Measurements from ENCODE around the gene GRID2.

The GRID2 gene

DNA sequence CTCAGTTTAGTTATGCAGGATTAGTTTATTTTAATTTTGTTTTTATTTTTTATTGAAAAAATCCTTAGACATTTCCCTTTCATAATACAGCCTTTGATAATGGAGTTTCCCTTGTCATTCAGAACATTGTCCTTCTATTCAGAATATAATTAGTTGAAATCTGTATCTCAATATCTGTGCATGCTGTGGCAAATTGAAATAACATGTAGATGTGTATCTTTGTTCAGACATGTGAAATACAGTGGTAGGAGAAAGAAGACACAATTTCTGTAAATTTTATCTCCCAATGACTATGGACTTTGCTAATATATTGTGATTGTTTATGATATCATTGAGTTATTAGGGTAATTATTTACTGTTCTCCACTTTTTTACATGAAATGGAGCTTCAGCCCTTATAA, 353.9 kb downstream of the GRID2 start:
- TF ChIP-seq, protein P1, sequence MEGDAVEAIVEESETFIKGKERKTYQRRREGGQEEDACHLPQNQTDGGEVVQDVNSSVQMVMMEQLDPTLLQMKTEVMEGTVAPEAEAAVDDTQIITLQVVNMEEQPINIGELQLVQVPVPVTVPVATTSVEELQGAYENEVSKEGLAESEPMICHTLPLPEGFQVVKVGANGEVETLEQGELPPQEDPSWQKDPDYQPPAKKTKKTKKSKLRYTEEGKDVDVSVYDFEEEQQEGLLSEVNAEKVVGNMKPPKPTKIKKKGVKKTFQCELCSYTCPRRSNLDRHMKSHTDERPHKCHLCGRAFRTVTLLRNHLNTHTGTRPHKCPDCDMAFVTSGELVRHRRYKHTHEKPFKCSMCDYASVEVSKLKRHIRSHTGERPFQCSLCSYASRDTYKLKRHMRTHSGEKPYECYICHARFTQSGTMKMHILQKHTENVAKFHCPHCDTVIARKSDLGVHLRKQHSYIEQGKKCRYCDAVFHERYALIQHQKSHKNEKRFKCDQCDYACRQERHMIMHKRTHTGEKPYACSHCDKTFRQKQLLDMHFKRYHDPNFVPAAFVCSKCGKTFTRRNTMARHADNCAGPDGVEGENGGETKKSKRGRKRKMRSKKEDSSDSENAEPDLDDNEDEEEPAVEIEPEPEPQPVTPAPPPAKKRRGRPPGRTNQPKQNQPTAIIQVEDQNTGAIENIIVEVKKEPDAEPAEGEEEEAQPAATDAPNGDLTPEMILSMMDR (conservative IDR thresholded peaks at IDR 0.05; ENCODE audit: low read depth, low read length), result no peak
- no peak overlapping the region for H3K4me3 ChIP-seq (ENCODE audit: low read length)
- DNase-seq (ENCODE audit: low read depth), result no peak

GRCh38 chr4:92658318-92658717, 354.6 kb downstream of the GRID2 start:
- DNase-seq (ENCODE audit: low read depth), result no peak
- TF ChIP-seq, protein P1 (conservative IDR thresholded peaks at IDR 0.05; ENCODE audit: low read depth, low read length), result no peak
- H3K4me3 ChIP-seq (ENCODE audit: low read length), result no peak overlapping the region

- H3K4me3 ChIP-seq (ENCODE audit: low read length), result no peak overlapping the region
- TF ChIP-seq, protein P1 (conservative IDR thresholded peaks at IDR 0.05; ENCODE audit: low read depth, low read length), result no peak
- no peak for DNase-seq (ENCODE audit: low read depth)
These were observed 374.0 kb downstream of the GRID2 start for GRCh38 chr4:92677805-92678204.

- no peak for DNase-seq (ENCODE audit: low read depth)
- TF ChIP-seq, protein P1 (conservative IDR thresholded peaks at IDR 0.05; ENCODE audit: low read depth, low read length), result no peak
- no peak overlapping the region for H3K4me3 ChIP-seq (ENCODE audit: low read length)
These were observed 374.5 kb downstream of the GRID2 start for GRCh38 chr4:92678292-92678691.

DNA sequence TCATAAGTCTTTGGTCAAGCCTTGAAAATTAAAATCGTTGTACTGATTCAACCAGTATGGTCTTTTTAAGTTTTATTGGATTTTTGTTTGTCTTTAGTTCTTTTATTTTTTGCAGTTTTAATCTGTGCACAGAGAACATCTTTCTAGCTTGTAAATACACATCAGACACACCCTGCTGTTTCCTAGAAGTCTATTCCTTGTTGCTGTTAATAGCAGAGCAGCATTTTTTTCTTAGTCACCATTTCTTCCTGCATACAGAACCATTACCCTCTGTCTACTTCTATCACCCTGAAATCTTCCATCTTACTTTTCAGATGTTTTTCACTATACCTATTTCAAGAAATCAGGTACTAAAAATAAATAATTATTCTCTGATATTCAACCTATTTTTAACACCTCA, 375.4 kb downstream of the GRID2 start:
- TF ChIP-seq, protein P1 (conservative IDR thresholded peaks at IDR 0.05; ENCODE audit: low read depth, low read length), result no peak
- DNase-seq (ENCODE audit: low read depth), result no peak
- H3K4me3 ChIP-seq (ENCODE audit: low read length), result no peak overlapping the region

DNA sequence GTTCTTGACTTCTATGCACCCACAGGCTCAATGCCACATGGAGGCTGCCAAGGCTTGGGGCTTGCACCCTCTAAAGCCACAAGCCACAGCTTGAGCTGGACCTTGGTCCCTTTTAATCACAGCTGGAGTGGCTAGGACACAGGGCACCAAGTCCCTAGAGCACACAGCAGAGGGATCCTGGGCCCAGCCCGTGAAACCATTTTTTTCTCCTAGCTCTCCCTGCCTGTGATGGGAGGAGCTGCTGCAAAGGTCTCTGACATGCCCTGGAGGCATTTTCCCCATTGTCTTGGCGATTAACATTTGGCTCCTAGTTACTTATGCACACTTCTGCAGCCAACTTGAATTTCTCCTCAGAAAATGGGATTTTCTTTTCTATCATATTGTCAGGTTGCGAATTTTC, 410.9 kb downstream of the GRID2 start:
- TF ChIP-seq, protein P1 (conservative IDR thresholded peaks at IDR 0.05; ENCODE audit: low read depth, low read length), result no peak
- no peak overlapping the region for H3K4me3 ChIP-seq (ENCODE audit: low read length)
- no peak for DNase-seq (ENCODE audit: low read depth)

GRCh38 chr4:92733231-92733630, 429.5 kb downstream of the GRID2 start:
- no peak overlapping the region for H3K4me3 ChIP-seq (ENCODE audit: low read length)
- TF ChIP-seq, protein P1 (conservative IDR thresholded peaks at IDR 0.05; ENCODE audit: low read depth, low read length), result no peak
- no peak for DNase-seq (ENCODE audit: low read depth)

All from retinal pigment epithelial cell (primary cell).